Muscle of leg (tissue), 11 donors: Measurements from ENCODE around the gene TIE1. TPM values are rescaled to one million over a fixed set of nuclear protein-coding genes. Genes with fewer than 3 reads are reported as not detected.

Source experiments
- DNase-seq: peaks from one replicate; pipeline ENCODE4 v3.0.0; 2013
- H3K27ac ChIP-seq: one replicate; pipeline ENCODE4 v1.5.1; 2013; ENCODE audit warnings: mild to moderate bottlenecking, low read length, control low read depth
- H3K27me3 ChIP-seq: one replicate; pipeline ENCODE4 v1.6.1; 2013; ENCODE audit warnings: low read length; ENCODE audit not compliant: control insufficient read depth, insufficient read depth
- H3K36me3 ChIP-seq: one replicate; pipeline ENCODE4 v1.6.1; 2013; ENCODE audit warnings: low read length; ENCODE audit not compliant: control insufficient read depth, insufficient read depth
- H3K4me1 ChIP-seq: one replicate; pipeline ENCODE4 v1.6.1; 2013; ENCODE audit warnings: low read length; ENCODE audit not compliant: control insufficient read depth, insufficient read depth
- H3K4me3 ChIP-seq: one replicate; pipeline ENCODE4 v1.5.1; 2013; ENCODE audit warnings: low read length, control low read depth
- H3K9me3 ChIP-seq: replicated peaks from 2 replicates; pipeline ENCODE4 v1.6.1; 2013; ENCODE audit warnings: low read depth, low read length; ENCODE audit not compliant: control insufficient read depth
- WGBS: methylation state at CpG from one replicate; pipeline ENCODE4 v1.1.5; 2013; ENCODE audit warnings: missing lambda C conversion rate; ENCODE audit not compliant: insufficient coverage; 5-methylcytosine and 5-hydroxymethylcytosine counted together
- polyA plus RNA-seq, 8 donors: library from polyadenylated mRNA; unstranded; fragments of 120-200 nt; gene quantifications; one replicate each; pipeline versions ENCODE4 v1.2.1 to v1.2.3, GENCODE V29; 2013; ENCODE audit warnings: inconsistent platforms in 1 of 8, low replicate concordance in 1 of 8; ENCODE audit not compliant: insufficient read length in 8 of 8, insufficient read depth in 1 of 8
- total RNA-seq: library from RNA; stranded (reverse); fragments of 120-200 nt; gene quantifications from one replicate; pipeline ENCODE4 v1.2.4, GENCODE V29; 2013

TIE1 gene
- total and polyA plus RNA-seq, 9 donors = 32.7 to 58.0 (median 44.5) TPM

GRCh38 chr1:43351421-43352350, 50.9 kb downstream of the TIE1 start:
- Histone ChIP-seq H3K27ac (no peak overlapping the region), H3K4me1 (peaks cover 14% of the 10 kb centered on the region), H3K4me3 (no peak overlapping the region), H3K36me3 (no peaks in the 10 kb centered on the region), H3K9me3 (no peaks in the 10 kb centered on the region), H3K27me3 (peaks cover 14% of the 10 kb centered on the region)
- DNase-seq = no peak
- 82% methylated on average over 5 of the region's 10 CpGs for WGBS

- no peaks in the 10 kb centered on the region for H3K36me3 ChIP-seq
- H3K4me1 ChIP-seq = peaks cover 14% of the 10 kb centered on the region
- WGBS = 81% methylated on average over 2 of the region's 2 CpGs
- no peak for DNase-seq
- H3K4me3 ChIP-seq = no peak overlapping the region
- no peak overlapping the region for H3K27ac ChIP-seq
- no peaks in the 10 kb centered on the region for H3K9me3 ChIP-seq
- peaks cover 12% of the 10 kb centered on the region for H3K27me3 ChIP-seq
Observed at GRCh38 chr1:43352351-43352705, 51.5 kb downstream of the TIE1 start.

- Histone ChIP-seq H3K27me3 (peaks cover 12% of the 10 kb centered on the region), H3K9me3 (no peaks in the 10 kb centered on the region), H3K27ac (no peak overlapping the region), H3K4me3 (no peak overlapping the region), H3K4me1 (peaks cover 15% of the 10 kb centered on the region), H3K36me3 (no peaks in the 10 kb centered on the region)
- WGBS = 6% methylated on average over 1 of the region's 3 CpGs
- no peak for DNase-seq
Observed at GRCh38 chr1:43352881-43353280, 52.1 kb downstream of the TIE1 start.

- no peaks in the 10 kb centered on the region for H3K36me3 ChIP-seq
- WGBS = 86% methylated on average over 1 of the region's 2 CpGs
- H3K27me3 ChIP-seq = no peaks in the 10 kb centered on the region
- no peak for DNase-seq
- H3K4me1 ChIP-seq = peaks cover 15% of the 10 kb centered on the region
- H3K27ac ChIP-seq = no peak overlapping the region
- no peak overlapping the region for H3K4me3 ChIP-seq
- H3K9me3 ChIP-seq = no peaks in the 10 kb centered on the region
Observed at GRCh38 chr1:43354471-43354870, 53.7 kb downstream of the TIE1 start.

GRCh38 chr1:43354936-43355335, 54.2 kb downstream of the TIE1 start:
- Histone ChIP-seq H3K27me3 (no peaks in the 10 kb centered on the region), H3K4me1 (peaks cover 17% of the 10 kb centered on the region), H3K4me3 (no peak overlapping the region), H3K27ac (no peak overlapping the region), H3K36me3 (peaks cover 1% of the 10 kb centered on the region), H3K9me3 (no peaks in the 10 kb centered on the region)
- DNase-seq = no peak
- no CpG with 5 or more reads among the region's 2 CpGs for whole genome bisulfite sequencing

GRCh38 chr1:43357251-43357650, 56.5 kb downstream of the TIE1 start:
- no peak overlapping the region for H3K27ac ChIP-seq
- DNase-seq = no peak
- H3K4me1 ChIP-seq = peaks cover 30% of the 10 kb centered on the region
- peaks cover 22% of the 10 kb centered on the region for H3K36me3 ChIP-seq
- WGBS = 89% methylated on average over 3 of the region's 4 CpGs
- no peaks in the 10 kb centered on the region for H3K9me3 ChIP-seq
- no peaks in the 10 kb centered on the region for H3K27me3 ChIP-seq
- H3K4me3 ChIP-seq = no peak overlapping the region

- Histone ChIP-seq H3K27ac (peak overlapping the region; percentile 87), H3K27me3 (no peaks in the 10 kb centered on the region), H3K36me3 (peaks cover 25% of the 10 kb centered on the region), H3K9me3 (no peaks in the 10 kb centered on the region), H3K4me3 (peak overlapping the region; percentile 81), H3K4me1 (peaks cover 30% of the 10 kb centered on the region)
- no peak for DNase-seq
- WGBS = under 1% methylated on average over 27 of the region's 33 CpGs
Observed at GRCh38 chr1:43358121-43358745, 57.5 kb downstream of the TIE1 start.

- no peaks in the 10 kb centered on the region for H3K27me3 ChIP-seq
- under 1% methylated on average over 54 of the region's 59 CpGs for WGBS
- H3K4me3 ChIP-seq = peak within 1 kb of the TSS; percentile 81
- H3K27ac ChIP-seq = peak within 1 kb of the TSS; percentile 87
- peaks cover 30% of the 10 kb centered on the region for H3K4me1 ChIP-seq
- peaks cover 32% of the 10 kb centered on the region for H3K36me3 ChIP-seq
- no peaks in the 10 kb centered on the region for H3K9me3 ChIP-seq
- DNase-seq = peak; percentile 98
Observed at GRCh38 chr1:43358746-43359693, 58.2 kb downstream of the TIE1 start, which contains the start of gene CDC20. TSS of gene CDC20 (plus strand) at chr1:43358981. CDS start at chr1:43359216, 235 bp downstream.

GRCh38 chr1:43359696-43360095, 58.9 kb downstream of the TIE1 start:
- H3K4me1 ChIP-seq = peaks cover 30% of the 10 kb centered on the region
- no peak for DNase-seq
- H3K4me3 ChIP-seq = peak overlapping the region; percentile 81
- H3K27me3 ChIP-seq = no peaks in the 10 kb centered on the region
- H3K27ac ChIP-seq = no peak overlapping the region
- 50% methylated on average over 4 of the region's 11 CpGs for WGBS
- peaks cover 39% of the 10 kb centered on the region for H3K36me3 ChIP-seq
- no peaks in the 10 kb centered on the region for H3K9me3 ChIP-seq
